Measurements from ENCODE around the gene IL17A.
"Not testable (repeated sequence)": the region's sequence is repeated elsewhere in the genome, so short reads cannot be mapped to it uniquely, and the experiment has no call there.

The IL17A gene

GRCh38 chr6:52164319-52165094 lies 21.7 kb upstream of the IL17A start:
- no peak for DNase-seq (ENCODE audit: low spot score)

GRCh38 chr6:52167267-52167666 lies 18.9 kb upstream of the IL17A start:
- DNase-seq (ENCODE audit: low spot score), result no peak

GRCh38 chr6:52168351-52168750 lies 17.8 kb upstream of the IL17A start:
- not testable (repeated sequence) for DNase-seq (ENCODE audit: low spot score)

- DNase-seq (ENCODE audit: low spot score), result no peak
Observed at GRCh38 chr6:52174118-52174517, 12.1 kb upstream of the IL17A start.

- no peak for DNase-seq (ENCODE audit: low spot score)
Observed at GRCh38 chr6:52176550-52176949, 9.6 kb upstream of the IL17A start.

GRCh38 chr6:52177961-52178360 lies 8.2 kb upstream of the IL17A start:
- no peak for DNase-seq (ENCODE audit: low spot score)

GRCh38 chr6:52180787-52181558 lies 5.2 kb upstream of the IL17A start:
- DNase-seq (ENCODE audit: low spot score), result no peak

GRCh38 chr6:52183131-52183713 lies 3.0 kb upstream of the IL17A start:
- DNase-seq (ENCODE audit: low spot score), result no peak

GRCh38 chr6:52186480-52186879 lies 305 bp downstream of the IL17A start:
- no peak for DNase-seq (ENCODE audit: low spot score)

GRCh38 chr6:52187098-52187497 lies 923 bp downstream of the IL17A start:
- DNase-seq (ENCODE audit: low spot score), result no peak

- DNase-seq (ENCODE audit: low spot score), result no peak
Observed at GRCh38 chr6:52189974-52190373, 3.8 kb downstream of the IL17A start.

GRCh38 chr6:52190409-52190808 lies 4.2 kb downstream of the IL17A start:
- DNase-seq (ENCODE audit: low spot score), result no peak

GRCh38 chr6:52191824-52192223 lies 5.6 kb downstream of the IL17A start:
- DNase-seq (ENCODE audit: low spot score), result no peak

- no peak for DNase-seq (ENCODE audit: low spot score)
Observed at GRCh38 chr6:52195886-52196285, 9.7 kb downstream of the IL17A start.

GRCh38 chr6:52200088-52200487 lies 13.9 kb downstream of the IL17A start:
- DNase-seq (ENCODE audit: low spot score), result not testable (repeated sequence)

- no peak for DNase-seq (ENCODE audit: low spot score)
Observed at GRCh38 chr6:52201046-52201445, 14.9 kb downstream of the IL17A start.

- no peak for DNase-seq (ENCODE audit: low spot score)
Observed at GRCh38 chr6:52201493-52201892, 15.3 kb downstream of the IL17A start.

GRCh38 chr6:52207066-52207465 lies 20.9 kb downstream of the IL17A start:
- DNase-seq (ENCODE audit: low spot score), result no peak

GRCh38 chr6:52208612-52209011 lies 22.4 kb downstream of the IL17A start:
- no peak for DNase-seq (ENCODE audit: low spot score)

- no peak for DNase-seq (ENCODE audit: low spot score)
Observed at GRCh38 chr6:52209770-52210169, 23.6 kb downstream of the IL17A start.

GRCh38 chr6:52210227-52210626 lies 24.1 kb downstream of the IL17A start:
- DNase-seq (ENCODE audit: low spot score), result no peak

- DNase-seq (ENCODE audit: low spot score), result no peak
Observed at GRCh38 chr6:52213127-52213526, 27.0 kb downstream of the IL17A start.

GRCh38 chr6:52215787-52216186 lies 29.6 kb downstream of the IL17A start:
- DNase-seq (ENCODE audit: low spot score), result no peak
